CD8-positive, alpha-beta memory T cell (primary cell): ENCODE results near the gene ITGB8. TPM values are rescaled to one million over a fixed set of nuclear protein-coding genes. Genes with fewer than 3 reads are reported as not detected.

ENCODE experiments used
- CTCF ChIA-PET: fragments of 350-600 bp; sonication (Branson Sonifier 250); formaldehyde crosslinking; loops from one replicate; lab custom pipeline; 2021; ENCODE audit warnings: antibody characterized with exemption; lab: Charles Lee
- POLR2A ChIA-PET: fragments of 350-600 bp; sonication (Branson Sonifier 250); formaldehyde crosslinking; loops from one replicate; lab custom pipeline; 2021; ENCODE audit warnings: antibody characterized with exemption; lab: Charles Lee
- DNase-seq, 5 donors: peaks; one replicate each; pipeline versions ENCODE4 v3.0.0 to v3.0.0-alpha.2; 2020 to 2022; ENCODE audit warnings: mixed read lengths in 1 of 5
- H3K27ac ChIP-seq: one replicate; pipeline ENCODE4 v1.7.0; 2013; ENCODE audit warnings: low read depth, mild to moderate bottlenecking, low read length, moderate library complexity
- H3K27me3 ChIP-seq: 2 replicates; pipeline ENCODE4 v1.7.0; 2013; ENCODE audit warnings: low read length, mild to moderate bottlenecking; ENCODE audit not compliant: insufficient read depth, poor library complexity, severe bottlenecking
- H3K36me3 ChIP-seq: 2 replicates; pipeline ENCODE4 v1.7.0; 2013; ENCODE audit warnings: mild to moderate bottlenecking, low read length, moderate library complexity; ENCODE audit not compliant: insufficient read depth
- H3K4me1 ChIP-seq: 2 replicates; pipeline ENCODE4 v1.7.0; 2013; ENCODE audit warnings: mild to moderate bottlenecking, low read length, moderate library complexity; ENCODE audit not compliant: insufficient read depth
- H3K4me3 ChIP-seq: 2 replicates; pipeline ENCODE4 v1.7.0; 2013; ENCODE audit warnings: mild to moderate bottlenecking, low read length
- H3K9me3 ChIP-seq: 2 replicates; pipeline ENCODE4 v1.7.0; 2013; ENCODE audit warnings: mild to moderate bottlenecking, low read length
- H3K27ac Mint-ChIP-seq, 8 donors: one replicate each; pipeline ENCODE4 v1.8.0; 2020 to 2021; ENCODE audit warnings: mixed read lengths in 8 of 8, mild to moderate bottlenecking in 6 of 8, inconsistent platforms in 3 of 8, moderate library complexity in 3 of 8
- H3K27me3 Mint-ChIP-seq, 2 donors: one replicate each; pipeline ENCODE4 v1.8.0; 2020 to 2021; ENCODE audit warnings: mixed read lengths in 2 of 2, mild to moderate bottlenecking in 1 of 2, moderate library complexity in 1 of 2
- H3K36me3 Mint-ChIP-seq, 3 donors: one replicate each; pipeline ENCODE4 v1.8.0; 2020 to 2021; ENCODE audit warnings: mixed read lengths in 3 of 3, inconsistent platforms in 1 of 3, mild to moderate bottlenecking in 1 of 3
- H3K4me1 Mint-ChIP-seq, 3 donors: one replicate each; pipeline ENCODE4 v1.8.0; 2020 to 2021; ENCODE audit warnings: mixed read lengths in 3 of 3, inconsistent platforms in 1 of 3, mild to moderate bottlenecking in 1 of 3
- H3K4me3 Mint-ChIP-seq, 7 donors: one replicate each; pipeline ENCODE4 v1.8.0; 2020 to 2021; ENCODE audit warnings: mixed read lengths in 7 of 7, mild to moderate bottlenecking in 6 of 7, moderate library complexity in 4 of 7, inconsistent platforms in 2 of 7
- H3K9me3 Mint-ChIP-seq, 5 donors: one replicate each; pipeline ENCODE4 v1.8.0; 2020 to 2022; ENCODE audit warnings: mixed read lengths in 5 of 5, mild to moderate bottlenecking in 3 of 5, moderate library complexity in 2 of 5, inconsistent platforms in 1 of 5
- polyA plus RNA-seq: library from polyadenylated mRNA; unstranded; fragments of 300-500 nt; fragmentation: Illumina TruSeq; gene quantifications from one replicate; pipeline ENCODE4 v1.2.3, GENCODE V29; 2021
- total RNA-seq, 2 experiments: library from RNA; stranded (reverse); gene quantifications; one replicate each; pipeline ENCODE4 v1.2.3, GENCODE V29; 2021

The ITGB8 gene
- total and polyA plus RNA-seq, 3 experiments from 2014 or later = 0.11 to 0.27 TPM; not detected in 1

DNA sequence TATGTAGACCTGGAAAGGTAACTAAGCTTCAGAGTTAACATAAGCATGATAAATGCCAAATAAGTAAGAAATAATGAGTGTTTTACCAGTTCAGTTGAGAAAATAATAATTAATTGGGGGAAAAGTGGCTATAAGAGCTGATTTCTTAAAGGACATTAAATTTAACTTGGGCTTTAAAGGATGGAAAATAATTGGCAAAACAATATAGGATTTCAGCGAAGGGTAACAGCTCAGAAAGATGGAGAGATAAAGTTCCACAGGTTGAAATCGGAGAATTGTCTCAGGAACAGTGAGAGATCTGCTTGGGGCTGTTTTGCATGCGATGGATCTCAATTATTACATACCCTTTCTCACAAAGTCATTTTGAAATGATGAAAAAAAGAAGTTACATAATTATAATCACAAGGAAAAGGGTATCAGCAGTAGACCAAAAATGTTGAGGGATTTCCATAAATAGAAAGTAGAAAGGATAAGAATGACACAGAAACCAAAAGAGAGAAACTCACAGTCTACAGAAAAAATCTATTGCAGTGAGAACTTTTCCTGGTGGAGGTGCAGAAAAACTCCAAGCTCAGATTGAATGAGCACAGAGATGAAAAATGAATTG, 40.1 kb upstream of the ITGB8 start:
- H3K27me3 Mint-ChIP-seq = no peaks in the 10 kb centered on the region
- H3K4me3 ChIP-seq = no peak overlapping the region
- peaks cover 2 to 12% (median 5%) of the 10 kb centered on the region in 3 donors for H3K4me1 Mint-ChIP-seq
- H3K9me3 ChIP-seq = no peaks in the 10 kb centered on the region
- no peak overlapping the region for H3K27ac ChIP-seq
- CTCF ChIA-PET = no interaction called here
- peaks cover 0 to 9% (median 1%) of the 10 kb centered on the region in 5 donors for H3K9me3 Mint-ChIP-seq
- H3K36me3 Mint-ChIP-seq = no peaks in the 10 kb centered on the region
- H3K4me1 ChIP-seq = no peaks in the 10 kb centered on the region
- no peak overlapping the region for H3K27ac Mint-ChIP-seq
- no peaks in the 10 kb centered on the region for H3K27me3 ChIP-seq
- no peak for DNase-seq
- POLR2A ChIA-PET = no interaction called here
- H3K4me3 Mint-ChIP-seq = no peak overlapping the region
- H3K36me3 ChIP-seq = no peaks in the 10 kb centered on the region

DNA sequence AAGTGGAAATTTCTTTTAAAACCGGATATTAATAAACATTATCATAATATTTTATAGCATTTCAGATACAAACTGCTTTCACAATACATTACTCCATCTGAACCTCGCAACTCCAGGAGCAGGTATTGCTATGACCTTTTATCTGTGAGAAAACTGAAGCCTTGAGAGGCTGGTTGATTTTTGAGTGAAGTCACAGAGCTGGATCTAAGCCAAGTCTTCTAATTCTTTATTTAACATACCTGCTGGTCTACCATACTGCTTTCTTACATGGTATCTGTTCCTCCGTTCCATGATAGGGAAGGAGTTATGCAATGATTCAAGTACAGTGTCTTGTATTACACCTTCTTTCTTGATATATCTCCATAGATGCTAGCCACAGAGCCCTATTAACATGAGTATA, 37.4 kb upstream of the ITGB8 start:
- H3K27me3 Mint-ChIP-seq = no peaks in the 10 kb centered on the region
- CTCF ChIA-PET = no interaction called here

DNA sequence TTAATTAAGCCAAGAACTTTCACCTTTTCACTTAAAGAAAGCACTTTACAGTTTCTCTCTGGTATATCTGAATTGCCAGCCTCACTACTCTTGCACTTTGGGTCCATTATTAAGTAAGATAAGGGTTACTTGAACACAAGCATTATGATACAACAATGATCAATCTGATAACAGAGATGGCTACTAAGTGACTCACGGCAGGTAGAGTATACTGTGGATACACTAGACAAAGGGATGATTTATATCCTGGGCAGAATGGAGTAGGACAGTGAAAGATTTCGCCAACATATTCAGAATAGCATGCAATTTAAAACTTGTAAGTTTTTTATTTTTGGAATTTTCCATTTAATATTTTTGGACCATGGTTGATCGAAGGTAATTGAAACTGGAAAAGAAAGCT, 34.3 kb upstream of the ITGB8 start:
- no peak overlapping the region for H3K4me3 Mint-ChIP-seq
- H3K4me1 Mint-ChIP-seq = peaks cover 4 to 11% (median 8%) of the 10 kb centered on the region in 3 donors
- no peak for DNase-seq
- POLR2A ChIA-PET = no interaction called here
- peaks cover 0 to 13% (median 4%) of the 10 kb centered on the region in 5 donors for H3K9me3 Mint-ChIP-seq
- Histone ChIP-seq H3K4me3 (no peak overlapping the region), H3K36me3 (no peaks in the 10 kb centered on the region), H3K27me3 (no peaks in the 10 kb centered on the region), H3K27ac (no peak overlapping the region), H3K9me3 (no peaks in the 10 kb centered on the region), H3K4me1 (no peaks in the 10 kb centered on the region)
- CTCF ChIA-PET = no interaction called here
- H3K36me3 Mint-ChIP-seq = no peaks in the 10 kb centered on the region
- no peak overlapping the region for H3K27ac Mint-ChIP-seq
- no peaks in the 10 kb centered on the region for H3K27me3 Mint-ChIP-seq

More for the DNA sequence above, 37.4 kb upstream of the ITGB8 start:
- Histone ChIP-seq H3K27ac (no peak overlapping the region), H3K4me3 (no peak overlapping the region), H3K9me3 (no peaks in the 10 kb centered on the region), H3K4me1 (no peaks in the 10 kb centered on the region), H3K27me3 (no peaks in the 10 kb centered on the region), H3K36me3 (no peaks in the 10 kb centered on the region)
- Mint-ChIP-seq H3K4me3 (no peak overlapping the region), H3K27ac (no peak overlapping the region), H3K9me3 (peaks cover 0 to 13% (median 5%) of the 10 kb centered on the region in 5 donors), H3K4me1 (no peaks in the 10 kb centered on the region), H3K36me3 (no peaks in the 10 kb centered on the region)
- no peak for DNase-seq
- POLR2A ChIA-PET = no interaction called here

DNA sequence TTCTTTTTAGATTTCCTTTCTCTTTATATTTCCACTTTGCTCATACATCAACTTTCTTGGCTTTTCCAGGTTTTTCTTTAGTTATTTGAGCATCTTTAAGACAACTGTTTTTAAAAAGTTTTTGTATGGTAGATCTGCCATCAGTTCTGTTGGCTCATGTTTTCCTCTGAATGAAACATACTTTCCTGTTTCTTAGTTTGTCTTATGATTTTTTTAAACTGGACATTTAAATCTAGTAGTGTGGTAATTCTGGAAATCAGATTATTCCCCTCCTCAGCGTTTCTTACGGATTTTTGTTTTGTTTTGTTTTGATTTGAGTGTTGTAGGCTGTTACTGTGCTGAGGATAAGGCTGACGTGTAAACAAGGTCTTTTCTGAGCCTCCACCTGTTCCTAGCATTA, 33.8 kb upstream of the ITGB8 start:
- CTCF ChIA-PET = no interaction called here
- Mint-ChIP-seq H3K27ac (no peak overlapping the region), H3K27me3 (no peaks in the 10 kb centered on the region), H3K4me3 (no peak overlapping the region), H3K36me3 (no peaks in the 10 kb centered on the region), H3K4me1 (peaks cover 4 to 12% (median 8%) of the 10 kb centered on the region in 3 donors), H3K9me3 (peaks cover 0 to 13% (median 4%) of the 10 kb centered on the region in 5 donors)
- DNase-seq = no peak
- Histone ChIP-seq H3K9me3 (no peaks in the 10 kb centered on the region), H3K36me3 (no peaks in the 10 kb centered on the region), H3K27me3 (no peaks in the 10 kb centered on the region), H3K4me3 (no peak overlapping the region), H3K27ac (no peak overlapping the region), H3K4me1 (no peaks in the 10 kb centered on the region)
- POLR2A ChIA-PET = no interaction called here

DNA sequence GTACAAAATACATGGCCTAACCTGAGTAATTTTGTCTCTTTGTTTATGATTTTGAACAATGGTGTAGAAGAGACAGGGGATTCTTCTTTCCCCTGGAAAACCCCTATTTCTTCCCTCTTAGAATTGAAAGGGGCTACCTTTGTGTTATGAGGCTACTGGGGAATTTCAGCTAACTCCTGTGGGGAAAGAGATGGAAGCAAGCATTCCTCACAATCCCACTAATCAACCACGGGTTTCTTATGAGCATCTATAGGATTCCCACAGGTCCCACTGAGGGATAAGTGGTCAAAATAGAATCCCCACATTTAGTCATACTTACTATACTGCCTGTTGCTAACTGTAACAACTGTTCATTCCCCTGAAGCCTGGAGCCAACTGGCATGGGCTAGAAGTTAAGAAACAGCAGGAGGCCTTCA, 32.2 kb upstream of the ITGB8 start:
- ChIA-PET POLR2A (no interaction called here), CTCF (no interaction called here)
- Mint-ChIP-seq H3K27me3 (no peaks in the 10 kb centered on the region), H3K36me3 (no peaks in the 10 kb centered on the region), H3K27ac (no peak overlapping the region), H3K4me1 (peaks cover 4 to 12% (median 8%) of the 10 kb centered on the region in 3 donors), H3K9me3 (peaks cover 0 to 13% (median 0%) of the 10 kb centered on the region in 5 donors), H3K4me3 (no peak overlapping the region)
- no peaks in the 10 kb centered on the region for H3K9me3 ChIP-seq
- DNase-seq = no peak
- H3K36me3 ChIP-seq = no peaks in the 10 kb centered on the region
- H3K4me3 ChIP-seq = no peak overlapping the region
- no peak overlapping the region for H3K27ac ChIP-seq
- H3K4me1 ChIP-seq = no peaks in the 10 kb centered on the region
- no peaks in the 10 kb centered on the region for H3K27me3 ChIP-seq

DNA sequence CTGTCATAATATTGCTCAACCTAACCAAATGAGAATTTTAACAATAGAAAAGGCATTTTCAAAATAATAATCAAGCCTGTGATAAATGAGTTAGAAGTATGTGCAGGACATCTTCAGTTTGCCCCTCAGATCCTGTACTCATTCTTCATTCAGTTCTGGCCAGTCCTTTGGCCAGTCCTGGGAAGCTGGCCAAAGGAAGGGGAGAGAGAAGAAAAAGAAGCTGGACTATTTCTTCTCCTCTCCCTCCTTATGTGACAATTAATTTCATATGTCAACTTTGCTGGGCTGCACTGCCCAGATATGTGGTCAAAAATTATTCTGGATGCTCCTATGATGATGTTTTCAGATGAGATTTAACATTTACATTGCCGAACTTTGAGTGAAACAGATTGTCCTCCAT, 31.6 kb upstream of the ITGB8 start:
- Histone ChIP-seq H3K4me1 (no peaks in the 10 kb centered on the region), H3K4me3 (no peak overlapping the region), H3K36me3 (no peaks in the 10 kb centered on the region), H3K9me3 (no peaks in the 10 kb centered on the region), H3K27ac (no peak overlapping the region), H3K27me3 (no peaks in the 10 kb centered on the region)
- CTCF ChIA-PET = no interaction called here
- POLR2A ChIA-PET = no interaction called here
- peaks cover 0 to 13% (median 0%) of the 10 kb centered on the region in 5 donors for H3K9me3 Mint-ChIP-seq
- no peak overlapping the region for H3K4me3 Mint-ChIP-seq
- H3K4me1 Mint-ChIP-seq = peaks cover 4 to 12% (median 8%) of the 10 kb centered on the region in 3 donors
- DNase-seq = no peak
- H3K27me3 Mint-ChIP-seq = no peaks in the 10 kb centered on the region
- no peak overlapping the region for H3K27ac Mint-ChIP-seq
- H3K36me3 Mint-ChIP-seq = no peaks in the 10 kb centered on the region

DNA sequence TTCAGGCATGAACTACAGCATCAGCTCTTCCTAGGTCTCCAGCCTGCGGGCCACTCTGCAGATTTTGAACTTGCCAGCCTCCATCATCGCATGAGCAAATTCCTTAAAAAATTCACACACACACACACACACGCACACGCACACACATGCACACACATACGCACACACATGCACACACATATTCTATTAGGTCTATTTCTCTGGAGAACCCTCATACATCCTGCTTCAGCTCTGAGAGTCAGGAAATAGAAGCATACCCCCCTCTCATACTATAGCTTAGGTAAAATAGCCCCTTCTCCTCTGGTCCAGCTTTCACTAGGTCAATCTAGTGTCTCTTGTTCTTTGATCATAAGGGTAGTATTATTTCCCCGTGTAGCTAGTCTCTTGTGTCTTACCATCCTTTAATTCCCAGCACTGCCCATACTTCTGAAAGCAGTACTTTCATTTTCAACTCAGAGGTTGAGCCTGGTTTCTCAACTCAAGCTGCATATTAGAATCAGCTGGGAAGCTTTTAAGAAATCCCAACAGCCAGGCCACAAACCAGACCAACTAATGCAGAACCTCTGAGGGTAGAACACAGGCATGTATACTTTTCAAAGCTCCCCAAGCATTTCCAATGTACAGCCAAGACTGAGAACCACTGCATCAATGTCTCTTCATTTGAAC, 30.9 kb upstream of the ITGB8 start:
- Mint-ChIP-seq H3K9me3 (peaks cover 0 to 13% (median 0%) of the 10 kb centered on the region in 5 donors), H3K27ac (peak overlapping the region in 2 of 8 donors; percentile 22 to 47), H3K36me3 (no peaks in the 10 kb centered on the region), H3K4me3 (peak overlapping the region in 2 of 7 donors; percentile 37 to 56), H3K27me3 (no peaks in the 10 kb centered on the region), H3K4me1 (peaks cover 4 to 12% (median 8%) of the 10 kb centered on the region in 3 donors)
- no peaks in the 10 kb centered on the region for H3K27me3 ChIP-seq
- ChIA-PET CTCF (no interaction called here), POLR2A (no interaction called here)
- DNase-seq = no peak
- H3K4me3 ChIP-seq = no peak overlapping the region
- no peak overlapping the region for H3K27ac ChIP-seq
- no peaks in the 10 kb centered on the region for H3K36me3 ChIP-seq
- H3K9me3 ChIP-seq = no peaks in the 10 kb centered on the region
- H3K4me1 ChIP-seq = no peaks in the 10 kb centered on the region

DNA sequence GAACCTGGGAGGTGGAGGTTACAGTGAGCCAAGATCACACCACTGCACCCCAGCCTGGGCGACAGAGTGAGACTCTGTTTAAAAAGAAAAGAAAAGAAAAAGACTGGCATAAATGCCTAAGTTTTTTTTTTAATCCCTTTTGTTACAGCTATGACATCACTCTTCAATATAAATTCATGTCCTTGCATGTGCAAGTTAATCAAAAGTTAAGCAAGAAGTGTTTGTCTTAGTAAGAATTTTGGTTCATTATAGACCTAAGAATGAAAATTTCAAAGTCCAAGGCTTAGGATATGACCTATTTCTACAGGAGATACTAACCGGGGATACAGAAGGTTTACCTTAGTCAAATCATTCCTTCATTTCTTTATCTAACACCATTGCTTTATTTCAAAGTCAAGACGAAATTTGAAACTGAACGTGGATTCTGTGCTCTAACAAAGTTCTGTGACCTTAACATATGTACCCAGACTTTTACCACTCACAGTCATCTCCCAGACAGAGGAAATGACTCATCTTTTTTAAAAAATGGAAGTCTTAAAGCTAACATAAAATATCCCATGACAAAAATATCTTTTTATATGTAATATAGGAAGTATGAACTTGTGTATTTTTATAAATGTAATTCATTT, 29.3 kb upstream of the ITGB8 start:
- Mint-ChIP-seq H3K9me3 (no peaks in the 10 kb centered on the region), H3K4me3 (no peak overlapping the region), H3K4me1 (peaks cover 4 to 12% (median 8%) of the 10 kb centered on the region in 3 donors), H3K27me3 (no peaks in the 10 kb centered on the region), H3K27ac (no peak overlapping the region), H3K36me3 (no peaks in the 10 kb centered on the region)
- ChIA-PET POLR2A (no interaction called here), CTCF (no interaction called here)
- H3K9me3 ChIP-seq = no peaks in the 10 kb centered on the region
- no peaks in the 10 kb centered on the region for H3K36me3 ChIP-seq
- no peaks in the 10 kb centered on the region for H3K27me3 ChIP-seq
- H3K4me1 ChIP-seq = no peaks in the 10 kb centered on the region
- DNase-seq = no peak
- no peak overlapping the region for H3K4me3 ChIP-seq
- H3K27ac ChIP-seq = no peak overlapping the region
